IPS DF 6.9 (cell line): ENCODE data around the gene TRIM54.
A peak's percentile ranks its signal among the peaks of the same experiment; 100 is the strongest.

Experiments used
- DNase-seq: peaks from one replicate; pipeline ENCODE4 v3.0.0-alpha.2; 2013; ENCODE audit warnings: low read depth, low spot score
- H3K27ac ChIP-seq: one replicate; pipeline ENCODE4 v1.5.1; 2013; ENCODE audit warnings: low read length, control low read depth
- H3K27me3 ChIP-seq: 2 replicates; pipeline ENCODE4 v1.6.1; 2013; ENCODE audit warnings: mild to moderate bottlenecking, low read length; ENCODE audit not compliant: control insufficient read depth, insufficient read depth
- H3K36me3 ChIP-seq: 2 replicates; pipeline ENCODE4 v1.6.1; 2013; ENCODE audit warnings: low read length; ENCODE audit not compliant: control insufficient read depth, insufficient read depth
- H3K4me1 ChIP-seq: 2 replicates; pipeline ENCODE4 v1.6.1; 2013; ENCODE audit warnings: low read length; ENCODE audit not compliant: control insufficient read depth, insufficient read depth
- H3K4me3 ChIP-seq: 2 replicates; pipeline ENCODE4 v1.5.1; 2013; ENCODE audit warnings: mild to moderate bottlenecking, low read length
- H3K9me3 ChIP-seq: 2 replicates; pipeline ENCODE4 v1.6.1; 2013; ENCODE audit warnings: low read length, inconsistent platforms; ENCODE audit not compliant: control insufficient read depth, insufficient read depth
- WGBS: extraction: QIAGEN DNeasy Blood & Tissue Kit; methylation state at CpG from one replicate; pipeline ENCODE4 v1.1.7; 2013; ENCODE audit warnings: mixed read lengths, missing lambda C conversion rate; ENCODE audit not compliant: insufficient read length, insufficient coverage; 5-methylcytosine and 5-hydroxymethylcytosine counted together

The TRIM54 gene

GRCh38 chr2:27303093-27304025 lies 21.1 kb downstream of the TRIM54 start:
- WGBS, result no CpG with 5 or more reads among the region's 25 CpGs
- Histone ChIP-seq H3K4me1 (peaks cover 8% of the 10 kb centered on the region), H3K27ac (no peak overlapping the region), H3K27me3 (peaks cover 21% of the 10 kb centered on the region), H3K4me3 (no peak overlapping the region), H3K9me3 (no peaks in the 10 kb centered on the region), H3K36me3 (no peaks in the 10 kb centered on the region)
- DNase-seq, result no peak

- Histone ChIP-seq H3K9me3 (no peaks in the 10 kb centered on the region), H3K27ac (no peak overlapping the region), H3K4me1 (peaks cover 8% of the 10 kb centered on the region), H3K4me3 (no peak overlapping the region), H3K36me3 (no peaks in the 10 kb centered on the region), H3K27me3 (peaks cover 22% of the 10 kb centered on the region)
- no peak for DNase-seq
- WGBS, result no CpG with 5 or more reads among the region's 13 CpGs
These were observed 22.4 kb downstream of the TRIM54 start for GRCh38 chr2:27304488-27305240.

DNA sequence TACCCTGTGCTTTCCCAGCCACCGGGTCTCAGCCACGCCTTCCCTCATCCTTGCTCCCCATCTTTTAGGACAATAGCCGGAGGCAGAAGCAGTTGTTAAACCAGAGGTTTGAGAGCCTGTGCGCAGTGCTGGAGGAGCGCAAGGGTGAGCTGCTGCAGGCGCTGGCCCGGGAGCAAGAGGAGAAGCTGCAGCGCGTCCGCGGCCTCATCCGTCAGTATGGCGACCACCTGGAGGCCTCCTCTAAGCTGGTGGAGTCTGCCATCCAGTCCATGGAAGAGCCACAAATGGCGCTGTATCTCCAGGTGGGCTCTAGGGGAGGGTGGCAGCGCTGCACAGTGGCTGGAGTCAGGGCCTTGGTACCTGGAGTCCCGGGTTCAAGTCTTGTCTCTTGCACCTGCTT lies 23.3 kb downstream of the TRIM54 start:
- WGBS, result no CpG with 5 or more reads among the region's 16 CpGs
- no peak overlapping the region for H3K27ac ChIP-seq
- H3K4me3 ChIP-seq, result no peak overlapping the region
- no peaks in the 10 kb centered on the region for H3K36me3 ChIP-seq
- H3K27me3 ChIP-seq, result peaks cover 22% of the 10 kb centered on the region
- peaks cover 8% of the 10 kb centered on the region for H3K4me1 ChIP-seq
- DNase-seq, result no peak
- H3K9me3 ChIP-seq, result no peaks in the 10 kb centered on the region

- DNase-seq, result no peak
- no CpG with 5 or more reads among the region's 26 CpGs for WGBS
- Histone ChIP-seq H3K4me1 (peaks cover 8% of the 10 kb centered on the region), H3K27ac (no peak overlapping the region), H3K9me3 (no peaks in the 10 kb centered on the region), H3K36me3 (no peaks in the 10 kb centered on the region), H3K27me3 (peaks cover 22% of the 10 kb centered on the region), H3K4me3 (no peak overlapping the region)
These were observed 23.9 kb downstream of the TRIM54 start for GRCh38 chr2:27306136-27306535.

GRCh38 chr2:27306573-27307286 lies 24.5 kb downstream of the TRIM54 start:
- Histone ChIP-seq H3K36me3 (no peaks in the 10 kb centered on the region), H3K4me1 (peaks cover 8% of the 10 kb centered on the region), H3K27me3 (peaks cover 22% of the 10 kb centered on the region), H3K4me3 (no peak overlapping the region; the same call in 1 of the 2 replicates), H3K9me3 (no peaks in the 10 kb centered on the region), H3K27ac (no peak overlapping the region)
- DNase-seq, result no peak
- WGBS, result no CpG with 5 or more reads among the region's 51 CpGs

GRCh38 chr2:27307287-27307544 lies 25.0 kb downstream of the TRIM54 start:
- no peak overlapping the region for H3K27ac ChIP-seq
- no peak for DNase-seq
- WGBS, result no CpG with 5 or more reads among the region's 14 CpGs
- peaks cover 8% of the 10 kb centered on the region for H3K4me1 ChIP-seq
- no peaks in the 10 kb centered on the region for H3K9me3 ChIP-seq
- H3K27me3 ChIP-seq, result peaks cover 22% of the 10 kb centered on the region
- H3K36me3 ChIP-seq, result no peaks in the 10 kb centered on the region
- H3K4me3 ChIP-seq, result peak overlapping the region; percentile 18; the same call in 1 of the 2 replicates

GRCh38 chr2:27307545-27308358 lies 25.5 kb downstream of the TRIM54 start:
- Histone ChIP-seq H3K27me3 (peaks cover 22% of the 10 kb centered on the region), H3K4me1 (peaks cover 8% of the 10 kb centered on the region), H3K27ac (no peak overlapping the region), H3K9me3 (no peaks in the 10 kb centered on the region), H3K36me3 (no peaks in the 10 kb centered on the region), H3K4me3 (peak overlapping the region; percentile 18; the same call in 1 of the 2 replicates)
- no peak for DNase-seq
- no CpG with 5 or more reads among the region's 75 CpGs for WGBS

- H3K36me3 ChIP-seq, result no peaks in the 10 kb centered on the region
- H3K4me1 ChIP-seq, result peaks cover 8% of the 10 kb centered on the region
- no peaks in the 10 kb centered on the region for H3K9me3 ChIP-seq
- H3K4me3 ChIP-seq, result peak within 1 kb of the TSS; percentile 18; the same call in 1 of the 2 replicates
- no peak within 1 kb of the TSS for H3K27ac ChIP-seq
- no CpG with 5 or more reads among the region's 25 CpGs for WGBS
- peaks cover 22% of the 10 kb centered on the region for H3K27me3 ChIP-seq
- no peak for DNase-seq
These were observed 26.2 kb downstream of the TRIM54 start, which contains the start of gene UCN for GRCh38 chr2:27308359-27308881. Gene UCN (minus strand): TSS chr2:27308445. CDS start chr2:27307895, 550 bp downstream.

GRCh38 chr2:27309651-27310050 lies 27.4 kb downstream of the TRIM54 start:
- Histone ChIP-seq H3K4me3 (no peak overlapping the region), H3K27me3 (peaks cover 22% of the 10 kb centered on the region), H3K4me1 (peaks cover 8% of the 10 kb centered on the region), H3K36me3 (no peaks in the 10 kb centered on the region), H3K9me3 (no peaks in the 10 kb centered on the region), H3K27ac (no peak overlapping the region)
- WGBS, result no CpG with 5 or more reads among the region's 6 CpGs
- DNase-seq, result no peak
